Measurements from ENCODE around the gene ZNF668.

DNA sequence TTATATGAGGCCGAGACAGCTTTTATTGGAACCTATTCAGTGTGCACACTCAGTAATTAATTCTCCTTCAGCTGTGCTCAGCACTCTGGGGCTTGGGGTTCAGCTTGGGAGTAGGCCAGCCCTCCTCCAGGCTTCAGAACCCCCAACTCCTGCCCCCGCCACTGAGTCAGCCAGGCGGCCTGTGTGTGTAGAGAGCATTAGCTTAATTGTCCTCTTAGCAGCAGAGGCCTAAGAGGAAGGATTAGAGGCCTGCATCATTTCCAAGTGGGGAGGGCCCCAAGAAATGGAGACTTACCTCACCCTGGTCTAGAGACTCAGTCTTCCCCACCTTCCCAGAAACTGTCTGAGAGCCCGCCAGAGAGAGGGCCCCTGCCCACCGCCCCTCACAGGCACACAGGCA is 13.9 kb upstream of the ZNF668 start:
- TF ChIP-seq FOXM1 (IDR thresholded peaks at IDR 0.05; ENCODE audit: borderline replicate concordance), result no peak
- TF ChIP-seq L3MBTL2 (conservative IDR thresholded peaks at IDR 0.05), result no peak
- no peak for TF ChIP-seq SP1 (IDR thresholded peaks at IDR 0.05)
- no peak for TF ChIP-seq ZNF384 (IDR thresholded peaks at IDR 0.05)
- no peak for TF ChIP-seq SUZ12 (IDR thresholded peaks at IDR 0.05)
- no peak for TF ChIP-seq CTBP1 (IDR thresholded peaks at IDR 0.05; ENCODE audit: borderline replicate concordance)
- TF ChIP-seq FOXA1 (IDR thresholded peaks at IDR 0.05), result no peak
- TF ChIP-seq ARNT (IDR thresholded peaks at IDR 0.05), result no peak
- no peak for TF ChIP-seq NFRKB (IDR thresholded peaks at IDR 0.05)
- no peak for TF ChIP-seq PKNOX1 (IDR thresholded peaks at IDR 0.05)
- TF ChIP-seq HDGF (IDR thresholded peaks at IDR 0.05; ENCODE audit: borderline replicate concordance), result no peak
- TF ChIP-seq BHLHE40 (IDR thresholded peaks at IDR 0.05; ENCODE audit: borderline replicate concordance), result no peak
